ENCODE data around the gene GRID1.

The GRID1 gene

GRCh38 chr10:86331861-86332260, 34.7 kb downstream of the GRID1 start:
- TF ChIP-seq ZFX (IDR thresholded peaks at IDR 0.05; ENCODE audit: borderline replicate concordance), result no peak
- no peak for TF ChIP-seq CTCF (IDR thresholded peaks at IDR 0.05)

GRCh38 chr10:86330778-86331763, 35.5 kb downstream of the GRID1 start:
- TF ChIP-seq ZFX (IDR thresholded peaks at IDR 0.05; ENCODE audit: borderline replicate concordance) (no peak), CTCF (IDR thresholded peaks at IDR 0.05) (no peak)
- no peak overlapping the region for H3K27ac ChIP-seq

More at GRCh38 chr10:86331861-86332260, 34.7 kb downstream of the GRID1 start:
- no peak overlapping the region for H3K27ac ChIP-seq

DNA sequence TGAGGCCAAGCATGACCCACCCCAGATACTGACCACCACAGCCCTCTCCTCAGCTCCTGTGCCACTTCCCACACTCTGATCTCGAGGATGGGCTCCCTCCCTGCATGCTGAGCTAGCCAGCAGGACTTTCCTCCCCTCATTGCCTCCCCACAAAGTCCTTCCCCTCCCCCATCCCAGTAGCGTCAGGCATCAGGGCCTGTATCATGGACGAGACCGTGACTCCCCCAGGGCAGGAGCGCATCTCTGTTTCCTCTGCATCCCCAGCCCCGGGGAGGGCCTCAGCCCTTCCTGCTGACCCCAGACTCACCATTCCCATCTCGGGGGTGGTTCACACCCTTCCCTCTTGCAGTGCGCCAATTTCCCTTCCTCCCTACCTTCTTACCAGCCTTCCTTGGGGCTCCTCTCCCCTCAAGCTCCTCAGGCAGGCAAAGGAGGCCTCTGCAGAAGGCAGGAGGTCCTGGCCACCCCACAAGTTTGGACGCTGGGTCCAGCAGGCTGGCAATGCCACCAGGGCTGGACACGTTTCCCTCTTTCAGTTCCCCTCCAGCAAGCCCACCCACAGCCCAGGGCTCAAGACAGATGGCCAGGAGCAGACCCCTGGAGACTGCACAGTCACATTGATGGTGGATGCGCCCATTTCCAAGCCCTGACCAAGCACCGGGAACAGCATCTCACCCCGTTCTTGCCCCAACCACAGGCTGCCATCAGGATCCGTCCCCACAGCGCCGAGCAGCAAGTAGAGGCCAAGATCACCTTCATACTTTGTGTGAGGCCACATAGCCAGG, 36.5 kb downstream of the GRID1 start:
- no peak overlapping the region for H3K27ac ChIP-seq
- no peak for TF ChIP-seq ZFX (IDR thresholded peaks at IDR 0.05; ENCODE audit: borderline replicate concordance)
- no peak for TF ChIP-seq CTCF (IDR thresholded peaks at IDR 0.05)

DNA sequence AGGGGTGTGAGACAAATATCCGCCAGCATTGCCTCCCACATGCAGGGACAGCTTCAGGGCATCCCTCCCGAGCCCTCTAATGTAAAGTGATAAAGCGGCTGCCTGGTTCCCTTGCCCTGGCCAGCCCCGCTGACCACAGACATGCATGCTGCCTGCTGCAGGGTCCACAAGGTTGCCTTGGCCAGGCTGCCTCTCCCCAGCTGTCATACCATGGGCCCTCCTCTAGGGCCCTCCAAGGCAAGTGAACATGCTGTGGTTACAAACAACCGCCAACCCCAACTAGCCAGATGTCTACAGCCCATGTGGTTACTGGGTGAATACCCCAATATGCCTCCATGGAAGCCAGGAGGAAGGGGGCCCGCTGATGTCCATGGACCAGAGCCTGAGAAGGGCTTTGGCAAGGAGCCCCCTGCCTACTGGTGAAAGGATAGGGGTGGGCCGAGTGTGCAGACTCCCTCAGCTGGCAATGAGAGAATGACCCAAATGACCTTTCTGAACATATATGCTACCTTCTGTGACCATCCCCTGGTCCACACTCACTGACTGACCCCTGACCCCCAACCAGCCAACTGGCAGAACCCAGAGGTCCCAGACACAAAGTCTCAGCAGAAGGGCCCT, 37.4 kb downstream of the GRID1 start:
- no peak overlapping the region for H3K27ac ChIP-seq
- TF ChIP-seq ZFX (IDR thresholded peaks at IDR 0.05; ENCODE audit: borderline replicate concordance) (no peak), CTCF (IDR thresholded peaks at IDR 0.05) (no peak)

DNA sequence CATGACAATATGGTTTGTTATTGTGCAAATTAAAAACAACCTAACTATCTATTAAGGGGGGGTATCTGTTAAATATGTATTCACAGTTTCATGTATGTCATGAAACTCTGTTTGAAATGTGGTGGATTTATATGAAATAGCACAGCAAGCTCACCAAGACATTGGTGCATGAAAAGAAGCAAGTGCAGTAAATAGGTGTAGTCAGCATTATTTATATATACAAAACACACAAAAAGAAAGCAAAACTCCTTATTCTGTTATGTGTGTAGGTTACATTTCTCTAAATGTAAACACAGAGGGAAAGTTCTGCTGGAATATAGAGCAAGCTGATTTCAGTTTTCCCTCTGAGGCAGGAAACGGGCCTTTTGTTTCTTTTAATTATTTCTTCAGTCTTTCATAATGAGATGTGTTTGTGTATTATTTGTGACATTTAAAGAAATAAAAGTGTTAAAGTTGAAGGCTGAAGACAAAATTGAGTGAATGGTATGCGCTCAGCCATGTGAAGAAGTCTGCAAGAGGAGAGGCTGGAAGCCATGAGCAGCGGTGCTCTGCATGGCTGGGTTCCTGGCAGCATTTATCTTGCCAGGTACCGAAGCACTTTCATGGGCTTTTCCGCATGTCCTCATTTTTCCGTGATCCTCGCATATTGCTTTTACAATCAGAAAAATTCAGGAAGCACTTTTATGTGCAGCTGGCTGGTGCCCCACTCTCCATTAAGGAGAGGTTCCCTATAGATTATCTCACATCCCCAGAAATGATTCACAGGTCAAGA, 38.5 kb downstream of the GRID1 start:
- H3K27ac ChIP-seq, result no peak overlapping the region
- TF ChIP-seq ZFX (IDR thresholded peaks at IDR 0.05; ENCODE audit: borderline replicate concordance), result no peak

- TF ChIP-seq ZFX (IDR thresholded peaks at IDR 0.05; ENCODE audit: borderline replicate concordance) (no peak), CTCF (IDR thresholded peaks at IDR 0.05) (no peak)
- H3K27ac ChIP-seq, result no peak overlapping the region
Observed at GRCh38 chr10:86325158-86325557, 41.4 kb downstream of the GRID1 start.

- TF ChIP-seq ZFX (IDR thresholded peaks at IDR 0.05; ENCODE audit: borderline replicate concordance) (no peak), CTCF (IDR thresholded peaks at IDR 0.05) (no peak)
- H3K27ac ChIP-seq, result no peak overlapping the region
Observed at GRCh38 chr10:86321568-86321967, 45.0 kb downstream of the GRID1 start.

All from 22Rv1 (cell line).